GM23338 (cell line): ENCODE data around the gene SEC14L1.

ENCODE experiments used
- CREB1 ChIP-seq: fragments of 250-450 bp; sonication (Bioruptor Pico); IDR thresholded peaks from 2 replicates; pipeline ENCODE4 v1.5.0; 2020; ENCODE audit warnings: low read depth, mild to moderate bottlenecking, moderate library complexity
- CTCF ChIP-seq, 2 experiments: fragments of 200-600 bp in 1 of 2; sonication (generic) in 1 of 2; conservative IDR thresholded peaks; 2 replicates each; pipeline versions ENCODE4 v1.5.1 to v1.6.1; 2016 to 2017; ENCODE audit warnings: antibody characterized with exemption in 2 of 2, low read depth in 2 of 2, mild to moderate bottlenecking in 2 of 2, moderate library complexity in 1 of 2
- ETS1 ChIP-seq: IDR thresholded peaks from 2 replicates; pipeline ENCODE4 v1.6.1; 2016; ENCODE audit warnings: antibody characterized with exemption
- EZH2 ChIP-seq: fragments of 200-600 bp; sonication (generic); IDR thresholded peaks from one replicate; pipeline ENCODE4 v1.8.0; 2017; ENCODE audit warnings: antibody characterized with exemption, mild to moderate bottlenecking, low read depth; ENCODE audit not compliant: unreplicated experiment
- EZH2phosphoT487 ChIP-seq: fragments of 200-600 bp; sonication (generic); IDR thresholded peaks from one replicate; pipeline ENCODE4 v1.8.1; 2018; ENCODE audit warnings: antibody characterized with exemption; ENCODE audit not compliant: unreplicated experiment
- JUNB ChIP-seq: IDR thresholded peaks from one replicate; pipeline ENCODE4 v1.6.1; 2016; ENCODE audit warnings: antibody characterized with exemption; ENCODE audit not compliant: unreplicated experiment
- NANOG ChIP-seq: IDR thresholded peaks from 2 replicates; pipeline ENCODE4 v1.6.1; 2016; ENCODE audit warnings: antibody characterized with exemption, borderline replicate concordance
- POLR2AphosphoS5 ChIP-seq: IDR thresholded peaks from 2 replicates; pipeline ENCODE4 v1.6.1; 2016; ENCODE audit warnings: antibody characterized with exemption, low read depth
- REST ChIP-seq: IDR thresholded peaks from one replicate; pipeline ENCODE4 v1.6.1; 2018; ENCODE audit warnings: antibody characterized with exemption; ENCODE audit not compliant: unreplicated experiment
- STAT1 ChIP-seq: IDR thresholded peaks from one replicate; pipeline ENCODE4 v1.6.1; 2016; ENCODE audit warnings: antibody characterized with exemption; ENCODE audit not compliant: unreplicated experiment
- ZNF114 ChIP-seq: fragments of 250-450 bp; sonication (Bioruptor Pico); IDR thresholded peaks from 2 replicates; pipeline ENCODE4 v1.5.0; 2020; ENCODE audit warnings: mild to moderate bottlenecking, moderate library complexity
- ZNF331 ChIP-seq: fragments of 250-450 bp; sonication (Bioruptor Pico); IDR thresholded peaks from 2 replicates; pipeline ENCODE4 v1.5.0; 2020; ENCODE audit warnings: low read depth, mild to moderate bottlenecking, moderate library complexity
- ZNF462 ChIP-seq: fragments of 250-450 bp; sonication (Bioruptor Pico); IDR thresholded peaks from 2 replicates; pipeline ENCODE4 v1.5.0; 2020; ENCODE audit warnings: mild to moderate bottlenecking, moderate library complexity

GRCh38 chr17:77234695-77235094 lies 93.9 kb downstream of the SEC14L1 start:
- TF ChIP-seq CTCF (conservative IDR thresholded peaks at IDR 0.05; ENCODE audit: low read depth in 2 of 2) (no peak), EZH2 (no peak), JUNB (no peak), POLR2AphosphoS5 (no peak), EZH2phosphoT487 (no peak), REST (no peak), CREB1 (no peak), ZNF462 (CRISPR knock-in tag) (no peak), NANOG (no peak), ETS1 (no peak), STAT1 (no peak), ZNF114 (no peak), ZNF331 (CRISPR knock-in tag) (no peak)
